HEK293 (cell line): ENCODE results near the gene NR2E3.
A peak's percentile ranks its signal among the peaks of the same experiment; 100 is the strongest.

Source experiments
- CTCF ChIA-PET: fragments of 350-600 bp; formaldehyde crosslinking; extraction: SDS; loops from one replicate; lab custom pipeline; 2021; ENCODE audit warnings: antibody characterized with exemption; lab: Yijun Ruan, JAX
- POLR2A ChIA-PET: fragments of 300-600 bp; formaldehyde crosslinking; extraction: SDS; loops from one replicate; lab custom pipeline; 2020; ENCODE audit warnings: antibody characterized with exemption, inconsistent platforms; lab: Yijun Ruan, JAX
- H3K27ac ChIP-seq: fragments of 200-500 bp; sonication (Bioruptor generic); 2 replicates; pipeline ENCODE4 v1.5.1; 2014; ENCODE audit warnings: low read depth, low read length, control low read depth, inconsistent platforms; ENCODE audit errors: extremely low read depth
- H3K36me3 ChIP-seq, 2 experiments: fragments of 200-500 bp in 1 of 2; sonication (Bioruptor generic) in 1 of 2; 1 replicate in 1 of 2; 2 replicates in 1 of 2; pipeline ENCODE4 v1.5.1; 2014 to 2017; ENCODE audit warnings: inconsistent platforms in 2 of 2, low read length in 2 of 2; ENCODE audit not compliant: control insufficient read depth in 2 of 2, insufficient read depth in 1 of 2
- H3K4me1 ChIP-seq: fragments of 200-500 bp; sonication (Bioruptor generic); 2 replicates; pipeline ENCODE4 v1.5.1; 2014; ENCODE audit warnings: mild to moderate bottlenecking, low read length, inconsistent platforms; ENCODE audit not compliant: control insufficient read depth, insufficient read depth
- H3K4me3 ChIP-seq: 2 replicates; pipeline ENCODE4 v1.5.1; 2011; ENCODE audit warnings: low read depth, mild to moderate bottlenecking, control low read depth, low read length, moderate library complexity
- H3K9me3 ChIP-seq: fragments of 200-500 bp; sonication (Bioruptor generic); 2 replicates; pipeline ENCODE4 v1.5.1; 2014; ENCODE audit warnings: low read depth, low read length, inconsistent platforms; ENCODE audit not compliant: control insufficient read depth, insufficient read depth
- AEBP2 ChIP-seq: fragments of 450-650 bp; formaldehyde crosslinking; IDR thresholded peaks from 2 replicates; pipeline ENCODE4 v1.5.1; 2016; ENCODE audit warnings: missing biosample characterization, missing genetic modification characterization, borderline replicate concordance
- CTCF ChIP-seq: fragments of 450-650 bp; formaldehyde crosslinking; IDR thresholded peaks from 2 replicates; pipeline ENCODE4 v1.5.1; 2016; ENCODE audit warnings: missing biosample characterization, missing genetic modification characterization
- HOXD13 ChIP-seq: sonication (generic); formaldehyde crosslinking; IDR thresholded peaks from 2 replicates; pipeline ENCODE4 v1.8.0; 2022; ENCODE audit warnings: missing genetic modification reagents, borderline replicate concordance
- KLF8 ChIP-seq: fragments of 450-650 bp; formaldehyde crosslinking; IDR thresholded peaks from 2 replicates; pipeline ENCODE4 v1.5.1; 2016; ENCODE audit warnings: missing biosample characterization, missing genetic modification characterization
- PRDM6 ChIP-seq: fragments of 450-650 bp; formaldehyde crosslinking; IDR thresholded peaks from 2 replicates; pipeline ENCODE4 v1.5.1; 2017; ENCODE audit warnings: missing biosample characterization, missing genetic modification characterization
- REPIN1 ChIP-seq: fragments of 450-650 bp; formaldehyde crosslinking; IDR thresholded peaks from 2 replicates; pipeline ENCODE4 v1.5.1; 2017; ENCODE audit warnings: missing biosample characterization, missing genetic modification characterization, low read depth
- SP7 ChIP-seq: fragments of 450-650 bp; formaldehyde crosslinking; IDR thresholded peaks from 2 replicates; pipeline ENCODE4 v1.5.1; 2016; ENCODE audit warnings: missing biosample characterization, missing genetic modification characterization
- YY2 ChIP-seq: fragments of 450-650 bp; formaldehyde crosslinking; IDR thresholded peaks from 2 replicates; pipeline ENCODE4 v1.5.1; 2016; ENCODE audit warnings: missing biosample characterization, missing genetic modification characterization
- ZBTB17 ChIP-seq: fragments of 450-650 bp; formaldehyde crosslinking; IDR thresholded peaks from 2 replicates; pipeline ENCODE4 v1.5.1; 2016; ENCODE audit warnings: missing biosample characterization, missing genetic modification characterization
- ZBTB49 ChIP-seq: fragments of 450-650 bp; formaldehyde crosslinking; IDR thresholded peaks from 2 replicates; pipeline ENCODE4 v1.5.1; 2016; ENCODE audit warnings: missing biosample characterization, missing genetic modification characterization, low read depth
- ZNF112 ChIP-seq: fragments of 450-650 bp; formaldehyde crosslinking; IDR thresholded peaks from 2 replicates; pipeline ENCODE4 v1.5.0; 2017; ENCODE audit warnings: missing biosample characterization, missing genetic modification characterization
- ZNF155 ChIP-seq: fragments of 450-650 bp; formaldehyde crosslinking; IDR thresholded peaks from 2 replicates; pipeline ENCODE4 v1.5.1; 2016; ENCODE audit warnings: missing biosample characterization, missing genetic modification characterization
- ZNF221 ChIP-seq: fragments of 450-650 bp; formaldehyde crosslinking; IDR thresholded peaks from 2 replicates; pipeline ENCODE4 v1.5.1; 2017; ENCODE audit warnings: missing biosample characterization, missing genetic modification characterization, borderline replicate concordance
- ZNF335 ChIP-seq: fragments of 450-650 bp; formaldehyde crosslinking; conservative IDR thresholded peaks from 2 replicates; pipeline ENCODE4 v1.5.1; 2016; ENCODE audit warnings: missing biosample characterization, missing genetic modification characterization
- ZNF561 ChIP-seq: fragments of 450-650 bp; IDR thresholded peaks from 2 replicates; pipeline ENCODE4 v1.5.1; 2018; ENCODE audit warnings: missing biosample characterization, missing genetic modification characterization, borderline replicate concordance
- ZNF600 ChIP-seq: fragments of 450-650 bp; formaldehyde crosslinking; IDR thresholded peaks from 2 replicates; pipeline ENCODE4 v1.5.1; 2016; ENCODE audit warnings: missing biosample characterization, missing genetic modification characterization
- ZNF623 ChIP-seq: fragments of 450-650 bp; formaldehyde crosslinking; IDR thresholded peaks from 2 replicates; pipeline ENCODE4 v1.5.1; 2016; ENCODE audit warnings: missing biosample characterization, missing genetic modification characterization
- ZNF629 ChIP-seq: fragments of 450-650 bp; formaldehyde crosslinking; IDR thresholded peaks from 2 replicates; pipeline ENCODE4 v1.5.1; 2017; ENCODE audit warnings: missing biosample characterization, missing genetic modification characterization
- ZNF645 ChIP-seq: fragments of 450-650 bp; formaldehyde crosslinking; IDR thresholded peaks from 2 replicates; pipeline ENCODE4; 2016; ENCODE audit warnings: missing biosample characterization, missing genetic modification characterization
- ZNF654 ChIP-seq: fragments of 450-650 bp; formaldehyde crosslinking; IDR thresholded peaks from 2 replicates; pipeline ENCODE4 v1.5.1; 2016; ENCODE audit warnings: low read depth, missing biosample characterization, missing genetic modification characterization
- ZNF704 ChIP-seq: fragments of 450-650 bp; formaldehyde crosslinking; IDR thresholded peaks from 2 replicates; pipeline ENCODE4 v1.5.1; 2016; ENCODE audit warnings: missing biosample characterization, missing genetic modification characterization
- ZNF707 ChIP-seq: fragments of 450-650 bp; formaldehyde crosslinking; IDR thresholded peaks from 2 replicates; pipeline ENCODE4 v1.5.1; 2016; ENCODE audit warnings: missing biosample characterization, missing genetic modification characterization
- ZXDB ChIP-seq: fragments of 450-650 bp; formaldehyde crosslinking; IDR thresholded peaks from 2 replicates; pipeline ENCODE4 v1.5.1; 2016; ENCODE audit warnings: missing biosample characterization, missing genetic modification characterization

NR2E3 gene

GRCh38 chr15:71780115-71780976, 30.0 kb upstream of the NR2E3 start (continued):
- TF ChIP-seq SP7 (0 out of 2 replicates have a peak, but pooled peaks have one; percentile 12), AEBP2 (no peak), ZBTB17 (tag by site-specific recombination) (peak; percentile 96), ZNF335 (tag by site-specific recombination) (peak; percentile 43; the same call in 1 of the 2 replicates), ZNF221 (tag by site-specific recombination) (no peak), REPIN1 (tag by site-specific recombination) (0 out of 2 replicates have a peak, but pooled peaks have one; percentile 66), PRDM6 (tag by site-specific recombination) (peak; percentile 52; the same call in 1 of the 2 replicates), ZNF654 (tag by site-specific recombination) (peak; percentile 71), HOXD13 (CRISPR knock-in tag) (no peak), ZNF623 (no peak), CTCF (tag by site-specific recombination) (peak; percentile 91), YY2 (tag by site-specific recombination) (0 out of 2 replicates have a peak, but pooled peaks have one; percentile 7), ZNF112 (tag by site-specific recombination) (no peak), KLF8 (no peak), ZNF707 (tag by site-specific recombination) (no peak), ZNF155 (tag by site-specific recombination) (no peak)

- Histone ChIP-seq H3K36me3 (no peaks in the 10 kb centered on the region), H3K4me1 (peaks cover 3% of the 10 kb centered on the region; the same call in 1 of the 2 replicates), H3K9me3 (no peaks in the 10 kb centered on the region), H3K4me3 (no peak overlapping the region), H3K27ac (no peak overlapping the region)
- ChIA-PET POLR2A (no interaction called here), CTCF (interaction anchor here (0.6 to 5.1 kb wide), 23 partner anchors 9 to 1260 kb away, joined by 3 to 70 read pairs (median 4); no protein-coding TSS in a partner anchor)
- TF ChIP-seq ZNF600 (tag by site-specific recombination) (no peak), AEBP2 (no peak), ZNF629 (tag by site-specific recombination) (no peak), ZBTB49 (tag by site-specific recombination) (no peak), ZNF645 (tag by site-specific recombination) (no peak), ZNF654 (tag by site-specific recombination) (no peak), ZNF561 (no peak), ZXDB (tag by site-specific recombination) (no peak), ZNF704 (no peak), ZNF623 (no peak)
Observed at GRCh38 chr15:71781179-71781964, 29.0 kb upstream of the NR2E3 start.
